GM20431 (cell line): ENCODE data around the gene KRTAP10-9.
"Not testable (repeated sequence)": the region's sequence is repeated elsewhere in the genome, so short reads cannot be mapped to it uniquely, and the experiment has no call there.

Source experiments
- in situ Hi-C: fragments of 300-500 bp; cut with MseI, MboI; formaldehyde crosslinking; loops from one replicate; pipeline ENCODE4 v1.15.0; 2020; ENCODE audit warnings: low sequenced_read_pairs; ENCODE audit not compliant: unreplicated experiment

KRTAP10-9 gene

GRCh38 chr21:44613386-44614155, 13.3 kb upstream of the KRTAP10-9 start:
- in situ Hi-C loops = no loop called here

DNA sequence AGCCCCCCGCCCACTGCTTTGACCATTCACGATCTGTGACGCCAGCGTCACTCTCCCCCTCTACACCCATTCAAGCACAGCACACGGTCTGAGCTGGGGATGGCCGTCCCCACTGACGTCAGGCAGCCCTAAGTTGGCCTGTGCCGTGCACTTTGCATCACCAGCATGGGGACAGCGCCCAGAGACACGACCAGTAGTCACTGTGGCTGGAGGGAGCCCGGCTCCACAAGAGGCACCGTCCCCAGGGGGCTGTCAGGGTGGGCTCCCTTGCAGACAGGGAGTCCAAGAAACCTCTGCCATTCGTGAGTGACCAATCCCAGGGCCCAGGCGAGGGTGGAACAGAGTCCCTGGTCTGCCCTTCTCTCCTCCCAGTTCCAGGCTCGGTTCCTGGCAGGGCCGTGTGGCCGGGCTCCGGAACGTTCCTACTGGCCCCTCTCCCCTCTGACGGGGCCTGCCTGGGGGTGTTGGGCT, 12.7 kb upstream of the KRTAP10-9 start:
- in situ Hi-C loops = no loop called here

- in situ Hi-C loops = no loop called here
These were observed 11.9 kb upstream of the KRTAP10-9 start for GRCh38 chr21:44614961-44615391.

- in situ Hi-C loops = no loop called here
These were observed 11.4 kb upstream of the KRTAP10-9 start for GRCh38 chr21:44615466-44615865.

DNA sequence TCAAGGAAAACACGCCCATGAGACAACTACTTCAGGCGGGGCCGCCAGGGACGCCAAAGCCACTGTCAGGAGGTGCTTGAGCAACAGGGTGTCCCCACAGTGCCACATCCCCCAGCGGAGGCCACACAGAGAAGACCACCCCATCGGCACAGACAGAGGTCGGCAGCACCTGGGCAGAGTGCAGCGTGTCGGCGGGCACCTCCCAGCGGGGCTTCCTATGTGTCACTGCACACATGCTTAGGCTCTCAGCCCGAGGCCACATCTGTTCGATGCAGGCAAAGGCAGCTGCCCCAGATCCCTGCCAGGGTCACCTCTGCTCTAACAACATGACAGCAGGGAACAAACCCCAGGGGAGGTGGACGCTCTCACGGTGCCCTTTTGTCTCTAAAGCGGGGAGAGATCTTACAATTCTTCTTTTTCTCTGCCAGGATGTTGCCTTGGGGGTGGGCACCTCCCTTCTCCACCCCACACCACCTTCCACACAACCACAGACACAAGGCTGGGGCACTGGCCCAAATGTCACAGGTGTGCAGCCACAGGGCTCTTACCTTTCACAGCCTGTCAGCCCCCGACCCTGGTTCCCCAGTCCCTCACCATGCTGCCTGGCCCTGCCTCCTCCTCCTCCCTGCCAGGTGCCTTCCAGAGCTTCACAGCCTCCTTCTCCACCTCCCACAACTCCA, 10.8 kb upstream of the KRTAP10-9 start:
- in situ Hi-C loops = no loop called here

DNA sequence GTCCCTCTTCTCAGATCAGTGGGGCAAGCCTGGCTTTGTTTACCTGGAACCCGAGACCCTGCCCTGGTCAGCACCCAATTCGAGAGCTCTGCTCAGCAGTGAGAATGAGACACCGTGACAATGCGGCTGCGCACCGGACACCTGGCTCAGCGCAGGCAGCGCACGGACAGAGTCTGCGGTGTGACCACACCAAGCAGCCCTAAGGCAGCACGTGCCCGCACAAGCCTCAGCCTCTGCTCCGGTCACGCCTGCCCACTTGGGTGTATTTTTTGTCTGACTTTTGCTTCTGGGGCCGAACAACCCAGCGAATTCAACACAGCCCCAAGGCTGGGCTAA, 10.3 kb upstream of the KRTAP10-9 start:
- in situ Hi-C loops = no loop called here

DNA sequence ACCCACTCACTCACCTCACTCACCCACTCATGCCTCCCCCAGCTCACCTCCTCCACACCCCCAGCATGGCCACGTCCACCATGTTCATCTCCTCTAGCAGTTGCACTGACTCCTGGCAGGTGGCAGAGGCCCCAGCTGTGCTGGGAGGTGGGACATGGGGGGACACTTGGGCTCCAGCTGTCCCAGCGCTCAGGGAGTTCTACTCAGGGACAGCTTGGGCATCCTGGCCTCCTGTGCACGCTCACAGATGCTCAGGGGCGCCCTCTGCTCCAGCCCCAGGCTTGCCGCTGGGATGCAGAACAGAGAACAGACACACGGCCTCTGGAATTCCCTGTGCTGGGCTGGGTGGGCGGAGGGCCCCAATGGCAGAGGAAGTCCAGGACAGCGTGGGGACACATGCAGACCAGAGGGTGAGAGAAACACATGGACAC, 9.8 kb upstream of the KRTAP10-9 start:
- in situ Hi-C loops = no loop called here

GRCh38 chr21:44618504-44618903, 8.4 kb upstream of the KRTAP10-9 start:
- in situ Hi-C loops = no loop called here

- in situ Hi-C loops = no loop called here
These were observed 8.0 kb upstream of the KRTAP10-9 start for GRCh38 chr21:44618909-44619308.

DNA sequence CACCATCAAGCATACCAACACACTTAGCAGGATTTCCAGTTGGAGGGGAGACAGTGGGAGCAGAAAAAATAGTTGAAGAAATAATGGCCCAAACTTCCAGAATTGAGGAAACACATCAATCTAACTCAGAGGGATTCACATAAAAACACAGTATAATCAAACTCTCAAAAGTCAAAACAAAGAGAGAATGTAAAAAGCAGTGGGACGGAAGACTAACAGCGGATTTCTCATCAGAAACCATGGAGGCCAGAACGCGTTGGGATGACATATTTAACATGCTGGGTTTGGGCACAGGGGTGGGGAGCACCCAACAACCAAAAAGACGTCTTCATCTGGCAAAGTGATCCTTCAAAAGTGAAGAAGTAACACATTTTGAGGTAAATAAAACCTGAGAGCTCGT, 7.0 kb upstream of the KRTAP10-9 start:
- in situ Hi-C loops = no loop called here

- in situ Hi-C loops = no loop called here
These were observed 3.3 kb upstream of the KRTAP10-9 start for GRCh38 chr21:44623575-44623974.

DNA sequence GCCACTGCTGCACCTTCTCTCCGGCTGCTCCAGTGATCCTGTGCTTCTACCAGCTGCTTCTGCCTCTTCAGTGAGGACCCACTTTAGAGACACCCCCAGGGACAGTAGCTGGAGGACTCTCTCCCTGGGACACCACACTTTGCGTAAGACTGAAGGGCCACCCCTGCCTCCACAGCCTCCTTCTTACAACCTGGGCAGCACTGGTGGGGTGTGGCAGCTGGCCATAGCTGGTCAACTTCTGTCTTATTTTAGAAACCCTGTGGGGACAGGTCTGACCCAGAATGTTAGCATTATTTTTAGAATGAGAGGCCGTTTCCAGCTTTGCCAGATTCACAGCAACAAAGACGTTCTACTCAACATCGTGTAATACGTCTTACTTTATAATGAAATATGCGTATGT, 1.1 kb upstream of the KRTAP10-9 start:
- in situ Hi-C loops = no loop called here

DNA sequence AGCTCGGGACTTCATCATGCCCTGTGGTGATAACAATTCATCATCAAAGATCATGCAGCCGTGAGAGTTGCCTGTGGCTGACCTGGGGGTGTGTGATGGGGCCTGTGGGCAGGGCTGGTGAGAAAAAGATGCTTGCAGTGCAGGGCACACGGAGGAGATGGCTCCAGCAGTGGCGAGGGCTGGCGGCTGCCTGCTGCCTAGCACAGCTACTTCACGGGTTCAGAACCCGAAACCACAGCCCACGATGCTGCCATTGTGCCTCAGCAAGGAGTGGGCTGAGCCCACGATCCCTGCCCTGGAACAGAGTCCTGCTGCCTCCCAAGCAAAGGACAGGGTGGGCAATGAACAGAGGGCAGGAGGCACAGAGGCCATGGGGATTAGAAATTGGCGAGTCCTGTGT, 631 bp upstream of the KRTAP10-9 start:
- in situ Hi-C loops = no loop called here

DNA sequence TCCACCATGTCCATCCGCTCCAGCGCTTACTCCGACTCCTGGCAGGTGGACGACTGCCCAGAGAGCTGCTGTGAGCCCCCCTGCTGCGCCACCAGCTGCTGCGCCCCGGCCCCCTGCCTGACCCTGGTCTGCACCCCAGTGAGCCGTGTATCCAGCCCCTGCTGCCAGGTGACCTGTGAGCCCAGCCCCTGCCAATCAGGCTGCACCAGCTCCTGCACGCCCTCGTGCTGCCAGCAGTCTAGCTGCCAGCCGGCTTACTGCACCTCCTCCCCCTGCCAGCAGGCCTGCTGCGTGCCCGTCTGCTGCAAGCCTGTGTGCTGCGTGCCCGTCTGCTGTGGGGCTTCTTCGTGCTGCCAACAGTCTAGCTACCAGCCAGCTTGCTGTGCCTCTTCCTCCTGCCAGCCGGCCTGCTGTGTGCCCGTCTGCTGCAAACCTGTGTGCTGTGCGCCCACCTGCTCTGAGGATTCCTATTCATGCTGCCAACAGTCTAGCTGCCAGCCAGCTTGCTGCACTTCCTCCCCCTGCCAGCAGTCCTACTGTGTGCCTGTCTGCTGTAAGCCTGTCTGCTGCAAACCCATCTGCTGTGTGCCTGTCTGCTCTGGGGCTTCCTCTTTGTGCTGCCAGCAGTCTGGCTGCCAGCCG, 409 bp downstream of the KRTAP10-9 start:
- in situ Hi-C loops = not testable (repeated sequence)

DNA sequence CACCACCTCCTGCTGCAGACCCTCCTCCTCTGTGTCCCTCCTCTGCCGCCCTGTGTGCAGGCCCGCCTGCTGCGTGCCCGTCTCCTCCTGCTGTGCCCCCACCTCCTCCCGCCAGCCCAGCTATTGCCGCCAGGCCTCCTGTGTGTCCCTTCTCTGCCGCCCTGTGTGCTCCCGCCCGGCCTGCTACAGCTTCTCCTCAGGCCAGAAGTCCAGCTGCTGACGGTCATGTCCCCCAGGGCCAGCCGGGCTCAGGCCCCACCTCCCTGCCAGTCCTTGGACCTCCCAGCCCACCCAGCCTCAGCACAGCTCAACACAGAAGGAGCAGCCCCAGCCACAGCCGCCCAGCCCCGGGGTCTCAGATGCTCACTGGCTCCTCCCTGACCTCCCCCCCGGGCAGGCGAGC, 939 bp downstream of the KRTAP10-9 start:
- in situ Hi-C loops = not testable (repeated sequence)

DNA sequence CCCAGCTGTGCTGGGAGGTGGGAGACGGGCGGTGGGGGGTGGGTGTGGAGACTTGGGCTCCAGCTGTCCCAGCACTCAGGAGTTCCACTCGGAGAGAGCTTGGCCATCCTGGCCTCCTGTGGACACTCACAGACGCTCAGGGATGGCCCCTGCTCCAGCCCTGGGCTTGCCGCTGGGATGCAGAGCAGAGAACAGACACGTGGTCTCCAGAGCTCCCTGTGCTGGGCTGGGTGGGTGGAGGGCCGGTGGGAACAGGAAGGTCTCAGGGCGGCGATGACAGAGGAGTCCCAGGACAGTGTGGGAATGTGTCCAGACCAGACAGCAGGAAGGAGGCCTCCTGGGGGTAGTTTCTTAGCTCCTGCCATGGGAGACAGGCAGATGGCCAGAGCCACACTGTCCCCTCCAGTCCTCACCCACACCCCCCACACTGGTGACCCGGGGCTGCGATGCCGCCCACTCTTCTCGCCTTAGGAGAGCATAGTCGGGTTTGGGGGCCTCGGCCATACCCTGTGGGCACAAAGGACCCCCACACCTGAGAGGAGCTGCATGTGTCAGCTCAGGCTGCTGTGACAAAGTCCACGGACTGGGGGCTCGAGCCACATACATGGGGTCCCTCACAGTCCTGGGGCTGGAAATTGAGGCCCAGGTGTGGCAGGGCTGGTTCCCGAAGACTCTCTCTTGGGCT, 2.0 kb downstream of the KRTAP10-9 start:
- in situ Hi-C loops = no loop called here

DNA sequence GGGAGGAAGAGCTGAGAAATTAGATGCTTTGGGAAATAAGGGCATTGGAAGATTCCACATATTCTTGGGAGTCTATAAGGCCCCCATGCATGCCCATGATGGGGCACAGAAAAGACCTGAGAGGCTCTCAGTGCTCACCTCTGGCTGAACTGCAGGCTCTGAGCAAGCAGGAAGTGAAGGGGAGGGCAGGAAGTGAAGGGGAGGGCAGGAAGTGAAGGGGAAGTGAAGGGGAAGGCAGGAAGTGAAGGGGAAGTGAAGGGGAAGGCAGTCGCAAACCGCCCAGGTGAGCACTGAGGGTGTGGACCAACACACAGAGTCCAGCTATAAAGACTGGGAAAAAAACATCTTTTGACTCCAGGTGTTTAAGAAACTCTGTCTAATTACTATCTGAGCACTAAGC, 3.5 kb downstream of the KRTAP10-9 start:
- in situ Hi-C loops = no loop called here

DNA sequence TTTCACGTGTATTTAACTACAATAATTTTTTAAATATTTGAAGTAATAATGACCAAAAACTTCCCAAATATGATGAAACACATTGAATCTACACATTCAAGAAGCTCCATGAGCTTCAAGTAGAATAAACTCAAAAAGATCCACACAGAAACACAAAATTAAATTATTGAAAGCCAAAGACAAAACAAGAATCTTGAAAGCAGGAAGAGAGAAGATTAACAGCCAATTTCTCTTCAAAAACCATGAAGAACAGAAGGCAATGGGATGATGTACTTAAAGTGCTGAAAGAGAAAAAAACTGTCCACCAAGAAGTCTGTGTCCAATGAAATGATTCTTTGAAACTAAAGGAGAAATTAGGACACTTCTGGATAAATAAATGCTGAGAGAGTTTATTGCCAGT, 5.2 kb downstream of the KRTAP10-9 start:
- in situ Hi-C loops = no loop called here

GRCh38 chr21:44636209-44637017, 9.5 kb downstream of the KRTAP10-9 start:
- in situ Hi-C loops = no loop called here
